Iris pigment epithelial cell (primary cell): Measurements from ENCODE around the gene SEMA3C.

ENCODE experiments used
- DNase-seq: peaks from one replicate; pipeline ENCODE4 v3.0.0-alpha.2; 2011; ENCODE audit warnings: low read depth

Gene SEMA3C

DNA sequence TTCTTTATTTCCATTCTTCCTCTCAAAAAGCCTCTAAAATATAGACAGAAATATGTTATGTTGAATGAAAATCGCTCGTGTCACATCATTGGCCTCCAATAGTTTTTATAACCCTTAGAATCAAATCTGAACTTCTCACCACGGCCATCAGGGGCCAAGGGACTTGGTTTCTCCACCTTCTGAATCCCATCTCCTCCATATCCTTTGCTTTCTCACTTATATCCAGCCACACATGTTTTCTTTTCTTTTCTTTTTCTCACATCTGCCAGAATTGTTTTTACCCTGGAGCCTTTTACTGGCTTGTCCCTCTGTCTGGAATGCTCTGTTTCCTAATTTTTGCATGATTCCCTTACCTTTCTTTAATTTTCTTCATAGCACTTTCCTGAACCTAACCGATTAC, 184.8 kb downstream of the SEMA3C start:
- DNase-seq, result no peak

DNA sequence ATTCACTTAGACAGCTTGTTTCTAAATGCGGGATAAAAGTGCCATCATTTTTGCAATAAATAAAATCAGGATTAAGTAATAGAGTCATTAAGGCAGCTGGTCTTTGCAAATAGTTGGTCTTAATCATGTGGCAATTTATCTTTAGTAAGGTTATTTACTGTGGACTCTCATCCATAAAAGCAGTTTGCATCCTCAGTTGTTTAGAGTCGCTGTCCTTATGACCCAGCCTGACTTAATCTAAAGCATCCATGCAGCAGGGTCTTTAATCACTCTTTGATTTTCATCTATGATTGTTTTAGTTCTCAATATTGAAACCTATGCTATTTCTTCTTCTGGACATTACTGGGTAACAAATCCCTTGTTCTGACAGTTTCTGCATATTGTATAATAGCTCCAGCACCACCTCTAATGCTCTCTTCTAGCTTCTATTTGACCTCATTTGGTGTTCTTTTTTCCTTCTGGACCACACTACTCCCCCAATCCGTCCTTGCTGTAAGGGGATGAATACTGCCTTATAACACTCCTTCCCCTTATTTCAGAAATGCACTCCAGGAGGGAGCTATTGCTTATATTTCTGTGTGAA, 185.4 kb downstream of the SEMA3C start:
- DNase-seq, result no peak

DNA sequence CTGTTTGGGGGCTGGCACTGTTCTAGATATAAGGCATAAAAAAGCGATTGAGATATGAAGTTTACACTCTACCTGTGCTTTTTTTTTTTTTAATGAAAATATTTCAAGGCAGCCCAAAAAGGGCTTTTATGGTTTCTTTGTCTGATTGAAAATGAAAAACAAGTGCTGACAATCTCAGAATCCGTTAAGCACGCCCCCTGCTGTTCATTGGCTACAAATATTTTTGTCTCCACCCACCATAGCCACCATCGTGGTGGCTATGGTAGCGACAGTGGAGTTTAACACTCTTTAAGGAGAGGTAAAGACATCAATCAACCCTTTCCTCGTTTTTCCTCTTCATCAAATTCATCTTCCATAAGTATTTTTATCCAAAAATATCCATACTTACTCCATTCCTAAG, 186.2 kb downstream of the SEMA3C start:
- no peak for DNase-seq

DNA sequence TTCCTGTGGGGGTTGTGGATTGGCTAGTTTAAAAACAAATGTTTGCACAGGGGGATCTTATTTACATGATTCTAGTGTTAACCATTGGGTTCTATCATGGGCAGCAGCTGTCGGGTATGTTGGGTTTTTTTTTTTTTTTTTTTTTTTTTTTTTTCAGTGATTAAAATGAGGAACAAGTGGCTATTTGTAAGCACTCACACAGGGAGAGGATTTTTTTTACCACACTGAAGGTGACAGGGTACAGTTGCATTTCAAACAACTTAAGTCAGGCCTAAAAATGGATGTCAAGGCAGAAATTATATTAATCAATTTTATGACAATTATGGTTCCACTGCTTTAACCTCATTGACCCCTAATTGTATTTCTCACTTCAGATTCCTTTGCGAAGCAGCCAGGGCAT, 187.6 kb downstream of the SEMA3C start:
- no peak for DNase-seq

DNA sequence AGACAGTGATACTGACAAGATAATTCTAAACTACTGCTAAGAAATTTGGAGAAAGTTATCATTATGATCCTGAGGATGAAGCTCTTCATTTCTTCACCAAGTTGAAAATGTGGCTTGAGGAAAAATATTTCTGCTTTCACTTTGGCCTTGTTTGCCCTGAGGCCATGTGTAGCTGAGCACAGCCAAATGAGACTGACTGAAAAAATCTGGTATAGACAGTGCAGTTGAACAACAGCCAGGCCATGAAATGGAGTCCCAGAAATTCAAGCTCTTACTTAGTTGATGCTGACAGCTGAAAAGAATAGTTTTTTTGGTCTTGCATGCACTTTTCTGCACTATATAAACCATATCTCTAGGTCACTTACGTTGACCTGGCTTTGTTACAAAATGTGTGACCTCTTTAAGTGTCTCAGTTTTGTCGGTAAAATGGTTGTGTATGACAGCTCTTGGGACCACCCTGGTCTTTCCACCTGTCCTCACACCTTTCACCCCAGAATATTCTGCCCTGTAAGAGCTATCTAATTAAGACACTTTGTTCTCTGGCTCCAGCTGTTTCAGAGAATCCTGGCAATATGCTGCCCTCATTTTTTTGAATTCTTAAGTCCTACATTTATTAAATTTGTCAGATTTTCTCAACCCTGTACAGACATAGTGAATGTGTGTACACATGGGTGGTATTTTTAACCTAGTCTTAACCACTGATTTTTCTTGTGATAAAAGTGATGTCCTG, 189.1 kb downstream of the SEMA3C start:
- peak; percentile 66 for DNase-seq

DNA sequence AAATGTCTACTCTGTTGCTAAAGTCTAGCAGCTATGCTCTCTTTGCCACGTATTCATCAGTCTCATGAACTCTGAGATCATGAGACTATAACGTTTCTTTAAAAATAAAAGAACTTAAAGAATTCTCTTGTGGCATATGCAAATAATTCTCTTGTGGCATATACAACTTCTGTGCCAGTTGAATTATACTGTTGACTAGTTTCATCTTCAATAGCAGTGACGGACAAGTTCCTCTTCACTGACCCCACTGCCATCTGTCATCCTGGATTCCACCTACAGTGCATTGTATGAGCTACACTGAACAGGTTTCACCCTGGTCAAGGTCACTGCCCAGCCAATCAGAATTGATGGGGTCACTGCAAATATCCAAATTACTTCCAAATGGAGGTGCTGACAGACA, 192.2 kb downstream of the SEMA3C start:
- no peak for DNase-seq

DNA sequence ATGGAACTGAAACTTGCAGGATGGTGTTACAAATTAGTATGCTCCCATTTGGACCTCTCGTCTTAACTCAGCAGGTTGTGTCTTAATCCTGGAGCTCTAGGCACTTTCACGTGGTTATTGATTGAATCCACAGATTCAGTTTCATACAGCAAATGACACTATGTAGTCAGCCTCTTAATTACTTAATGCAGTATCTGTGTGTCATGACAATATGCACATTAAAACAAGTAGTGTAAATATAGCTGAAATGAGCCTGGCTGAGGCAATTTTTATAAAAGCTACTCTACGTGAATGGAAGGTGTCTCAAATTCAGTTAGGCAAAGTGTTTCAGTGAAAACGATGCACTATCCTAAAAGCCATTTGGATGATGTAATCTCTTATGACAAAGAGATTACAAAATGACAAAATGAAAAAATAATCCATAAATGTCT, 193.7 kb downstream of the SEMA3C start:
- no peak for DNase-seq

DNA sequence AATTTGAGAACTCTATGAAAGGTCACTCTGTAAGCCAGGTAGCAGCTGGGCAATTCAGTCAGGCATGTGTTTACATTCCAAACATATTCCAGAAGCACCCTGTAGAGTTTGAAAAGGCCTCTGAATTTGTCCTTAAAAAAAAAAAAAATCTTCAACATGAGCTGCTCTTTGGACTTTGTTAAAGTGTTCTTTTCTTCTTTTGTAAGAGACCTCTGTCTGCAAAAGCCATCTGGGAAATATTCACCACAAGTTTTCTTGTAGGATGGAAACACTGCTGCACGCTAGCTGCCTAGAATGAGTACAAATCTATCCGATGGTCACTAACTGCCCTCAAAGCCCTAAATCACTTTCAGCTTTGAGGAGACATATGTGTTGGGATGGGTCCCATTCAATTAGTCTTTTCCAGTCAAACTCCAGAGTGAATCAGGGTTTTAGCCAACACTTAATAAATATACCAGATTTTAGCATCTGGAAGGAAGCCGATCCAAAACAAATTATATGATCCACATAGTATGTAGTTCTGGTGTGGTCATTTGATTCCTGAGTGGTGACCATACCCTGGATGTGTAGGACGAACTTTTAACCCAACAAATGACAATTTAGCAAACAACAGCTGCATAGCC, 194.5 kb downstream of the SEMA3C start:
- DNase-seq, result peak; percentile 48

DNA sequence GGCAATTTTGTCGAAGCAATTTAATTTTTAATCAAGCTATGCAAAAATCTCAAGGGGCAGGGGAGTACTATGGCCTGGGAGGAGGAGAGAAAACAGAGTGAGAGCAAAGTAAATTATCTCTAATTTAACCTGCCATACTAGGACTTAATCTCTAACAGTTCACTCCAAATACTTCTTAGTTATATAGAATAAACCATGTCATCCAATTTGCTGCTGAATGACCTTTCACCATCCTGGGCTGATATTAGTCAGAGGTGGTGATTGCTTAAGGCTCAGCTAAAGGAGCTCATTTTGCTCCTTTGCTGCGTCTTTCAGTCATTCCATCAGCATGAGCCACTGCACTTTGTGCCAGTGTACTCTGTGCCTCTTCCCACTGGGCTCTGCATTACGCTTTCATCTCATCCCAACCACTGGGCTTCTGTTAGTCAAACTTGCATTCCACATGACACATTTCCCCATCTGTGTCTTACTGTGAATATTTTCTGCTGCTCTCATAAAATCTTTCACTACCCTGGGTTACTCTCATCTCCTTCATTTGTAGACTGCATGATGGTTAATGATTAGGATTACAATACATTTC, 196.1 kb downstream of the SEMA3C start:
- DNase-seq, result peak; percentile 100

DNA sequence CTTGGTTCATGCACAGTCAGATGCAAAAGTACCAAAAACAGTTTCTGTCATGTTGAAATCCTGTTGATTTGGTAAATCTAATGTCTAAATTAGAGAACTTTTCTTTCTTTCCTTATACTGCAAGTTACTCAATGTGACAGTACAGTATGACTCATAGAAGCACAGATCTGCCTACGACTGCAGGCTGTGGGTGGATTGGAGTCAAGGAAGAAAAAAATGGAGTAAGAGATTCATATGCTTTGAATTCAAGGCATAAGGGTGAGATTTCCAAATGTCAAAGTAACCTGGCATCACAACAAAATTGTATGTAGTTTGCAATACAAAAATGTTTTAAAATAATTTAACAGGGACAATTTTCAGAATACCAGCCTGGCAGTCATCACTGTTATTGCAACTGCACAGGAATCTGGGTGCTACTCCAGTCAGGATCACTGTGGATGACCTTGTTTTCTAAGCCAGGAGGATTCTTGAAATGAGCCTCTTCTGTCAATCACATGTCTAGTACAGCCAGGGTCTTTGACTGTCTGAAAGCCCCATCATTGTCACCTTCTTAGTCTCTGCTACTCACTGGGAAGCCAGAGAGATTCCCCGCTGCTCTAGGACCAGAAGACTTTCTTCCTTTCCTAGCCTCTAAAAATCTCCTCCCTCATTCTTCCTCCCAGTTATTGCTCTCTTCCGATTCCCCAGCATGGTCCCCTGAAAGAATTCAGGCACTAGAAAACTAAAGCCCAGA, 196.8 kb downstream of the SEMA3C start:
- DNase-seq, result peak; percentile 94

DNA sequence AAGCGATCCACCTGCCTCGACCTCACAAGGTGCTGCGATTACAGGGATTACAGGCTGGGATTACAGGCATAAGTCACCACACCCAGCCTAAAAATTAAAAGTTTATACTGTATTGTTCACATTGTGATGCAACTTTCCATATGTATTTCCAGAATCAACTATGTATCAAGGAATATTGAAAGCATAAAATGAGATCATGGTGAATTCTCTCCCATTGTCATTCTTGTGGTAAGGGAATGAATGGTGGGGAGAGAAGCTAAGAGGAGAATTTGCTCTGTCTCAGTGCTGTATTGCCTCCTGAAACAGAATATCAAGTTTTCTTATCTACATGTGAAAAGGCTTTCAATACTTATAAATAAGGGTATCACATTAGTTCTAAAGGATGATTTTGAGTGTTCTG, 198.7 kb downstream of the SEMA3C start:
- DNase-seq, result no peak

DNA sequence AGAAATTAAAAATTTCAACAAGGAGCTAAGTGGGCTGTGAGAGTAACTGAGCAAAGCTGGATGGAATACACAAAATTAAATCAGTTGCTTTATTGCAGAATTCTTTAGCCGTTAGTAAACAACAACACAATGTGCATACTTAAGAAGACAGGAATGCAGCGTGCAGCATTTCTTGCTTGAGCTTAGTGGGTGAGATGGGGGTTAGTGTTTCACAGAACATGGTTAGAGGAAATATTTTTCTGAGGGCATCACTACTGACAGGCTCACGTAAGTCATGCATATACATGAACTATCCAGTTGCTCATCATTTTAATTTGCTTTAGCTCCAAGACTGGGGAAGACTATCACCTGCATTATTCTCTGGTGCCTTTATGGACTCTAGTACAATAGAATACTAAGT, 199.6 kb downstream of the SEMA3C start:
- peak; percentile 87 for DNase-seq

DNA sequence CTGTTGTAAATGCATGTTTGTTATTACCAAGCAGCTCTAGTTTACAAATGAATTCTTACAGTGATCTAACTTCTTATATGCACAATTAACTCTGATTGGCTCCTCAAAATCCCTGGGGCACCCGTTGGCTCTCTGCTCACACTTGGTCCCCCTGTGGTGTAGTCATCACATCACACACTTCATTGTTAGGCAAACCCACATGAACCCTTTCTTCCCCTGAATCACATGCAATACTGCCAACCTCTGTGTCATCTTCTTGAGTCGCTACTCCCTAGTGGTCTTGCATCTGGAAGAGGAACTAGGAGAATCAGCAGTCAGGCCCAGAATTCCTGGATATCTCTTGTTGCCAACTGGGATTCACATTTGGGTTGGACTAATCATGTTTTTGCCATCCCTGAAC, 207.3 kb downstream of the SEMA3C start:
- no peak for DNase-seq

DNA sequence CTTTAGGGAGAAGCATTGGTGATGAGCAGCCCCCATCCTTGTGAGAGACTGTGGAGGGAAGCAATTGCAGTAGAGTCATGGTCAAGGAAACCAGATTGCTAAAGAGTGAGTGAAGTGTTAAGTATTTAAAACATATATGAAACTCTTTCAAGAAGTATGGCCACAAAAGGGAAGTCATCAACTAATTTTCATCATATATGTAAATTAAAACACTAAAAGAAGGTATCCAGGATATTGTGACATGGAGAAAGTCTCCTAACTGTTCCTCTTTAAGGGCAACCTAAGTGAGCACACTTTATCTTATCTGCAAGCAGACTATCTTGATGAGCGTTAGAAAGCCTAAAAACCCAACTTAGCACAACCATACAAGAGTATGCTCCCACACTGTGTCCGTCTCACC, 210.7 kb downstream of the SEMA3C start:
- DNase-seq, result no peak

DNA sequence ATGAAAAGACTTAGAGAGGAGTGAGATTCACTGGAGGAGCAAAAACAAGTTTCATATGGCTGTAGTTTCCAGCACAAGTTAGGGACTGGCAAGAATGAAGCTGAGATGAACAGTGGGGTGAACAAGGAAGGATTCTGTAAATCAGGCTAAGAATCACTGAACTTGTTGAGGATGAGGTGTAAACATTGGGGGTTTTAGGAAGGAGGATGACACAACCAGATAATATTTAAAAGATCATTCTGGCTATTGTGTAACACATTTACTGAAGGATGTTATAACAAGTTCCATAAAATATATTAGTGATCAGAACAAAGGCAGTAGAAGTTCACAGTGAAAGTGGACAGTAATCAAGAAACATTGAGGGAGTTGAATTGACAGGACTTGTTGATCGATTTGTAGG, 211.5 kb downstream of the SEMA3C start:
- DNase-seq, result peak; percentile 60

DNA sequence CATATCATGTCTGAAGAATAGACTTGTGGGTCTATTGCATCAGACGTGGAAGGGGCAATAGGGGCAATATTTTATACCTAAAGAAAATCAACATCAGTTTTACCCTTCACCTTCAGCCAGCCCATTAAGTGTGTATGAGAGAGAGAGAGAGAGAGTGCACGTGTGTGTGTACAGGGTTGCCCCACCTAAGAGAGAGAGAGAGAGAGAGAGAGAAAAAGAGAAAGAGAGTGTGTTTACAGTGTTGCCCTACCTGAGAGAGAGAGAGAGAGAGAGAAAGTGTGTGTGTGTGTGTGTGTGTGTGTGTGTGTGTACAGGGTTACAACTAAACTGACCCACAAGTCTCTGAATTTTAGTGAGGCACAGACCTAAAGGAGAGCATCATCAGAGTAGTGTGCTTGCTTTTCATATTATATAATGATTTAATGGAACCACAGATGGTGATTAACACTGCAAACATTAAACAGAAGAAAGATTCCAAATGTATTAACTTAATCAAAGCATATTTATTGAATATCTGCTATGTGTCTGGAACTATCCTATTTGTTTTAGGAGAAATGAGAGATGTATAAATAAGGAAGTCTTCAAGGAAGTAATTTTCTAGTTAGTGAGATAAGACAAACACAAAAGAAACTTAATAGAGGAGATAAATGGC, 213.6 kb downstream of the SEMA3C start:
- DNase-seq, result no peak

DNA sequence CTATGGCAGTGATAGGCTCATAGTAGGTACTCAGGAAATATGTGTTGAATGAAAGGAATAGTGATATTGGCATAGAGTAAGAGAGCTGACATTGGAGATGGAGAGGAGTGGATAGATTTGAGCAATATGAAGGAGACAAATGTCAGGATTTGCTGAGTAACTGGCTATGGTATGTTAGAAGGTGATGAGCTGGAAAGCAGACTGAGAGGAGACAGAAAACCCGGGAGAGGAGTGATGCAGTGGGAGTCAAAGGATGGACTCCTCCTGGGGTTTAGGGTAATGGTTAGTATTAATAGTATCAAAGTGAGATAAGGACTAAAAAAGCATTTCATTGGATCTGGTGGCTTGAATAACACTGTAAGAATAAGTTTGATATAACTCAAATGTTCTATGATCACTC, 215.6 kb downstream of the SEMA3C start:
- DNase-seq, result no peak

DNA sequence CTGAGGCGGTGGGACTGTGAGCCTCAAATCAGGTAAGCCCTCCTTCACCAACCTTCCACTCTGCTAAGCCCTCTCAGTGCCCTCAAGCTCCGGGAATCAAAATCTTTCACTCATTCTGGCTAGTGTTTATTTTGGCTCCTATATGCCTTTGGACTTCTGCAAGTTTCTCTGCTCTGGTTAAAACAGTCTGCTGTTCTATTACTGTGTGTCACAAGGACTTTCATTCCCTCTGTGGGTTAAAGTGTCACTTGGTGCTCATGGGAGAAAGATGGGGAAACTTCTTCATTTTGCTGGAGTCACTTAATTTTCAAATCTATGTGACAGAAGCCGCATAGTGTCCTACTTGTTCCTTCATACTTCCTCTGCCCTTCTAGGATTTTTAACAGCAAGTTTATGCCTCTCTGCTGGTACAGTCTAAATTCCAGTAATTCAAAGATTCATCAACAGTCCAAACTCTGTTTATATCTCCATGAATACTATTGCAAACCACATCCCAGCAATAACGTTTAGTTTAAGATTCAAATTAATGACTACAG, 219.1 kb downstream of the SEMA3C start:
- DNase-seq, result peak; percentile 43

DNA sequence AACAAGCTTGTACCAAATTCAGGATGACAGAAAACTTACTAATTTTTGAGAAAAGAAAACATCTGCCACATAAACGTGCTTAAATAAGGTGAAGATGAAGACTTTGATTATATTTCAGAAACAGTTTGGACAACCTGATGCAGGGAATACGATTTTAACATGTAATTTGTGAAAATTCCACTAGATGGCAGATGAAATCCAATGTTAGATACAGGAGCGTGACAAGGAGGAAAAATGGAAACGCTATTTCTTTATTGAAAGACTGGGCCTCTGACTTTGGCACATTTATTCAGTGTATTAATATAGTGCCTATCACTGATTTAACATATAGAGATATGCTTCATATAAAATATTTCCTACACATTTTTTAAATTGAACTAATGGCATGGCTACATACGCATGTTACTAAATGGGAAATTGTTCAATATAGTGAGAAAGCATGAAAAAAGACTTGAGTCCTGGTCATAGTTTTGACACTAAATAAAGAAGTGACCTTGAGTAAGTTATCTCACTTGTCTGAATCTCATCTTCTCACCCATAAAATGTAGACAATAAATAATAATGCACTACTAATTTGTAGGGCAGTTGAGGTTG, 219.7 kb downstream of the SEMA3C start:
- DNase-seq, result peak; percentile 59
